GM12878 (cell line): ENCODE measurements around the gene OXCT1. TPM values are rescaled to one million over a fixed set of nuclear protein-coding genes. Genes with fewer than 3 reads are reported as not detected.
A peak's percentile ranks its signal among the peaks of the same experiment; 100 is the strongest.

Experiments used
- ATAC-seq: fragments of 200-7000 bp; cut with Tn5 transposase; 3 replicates; pipeline ENCODE4 v1.9.1; 2020; ENCODE audit warnings: mild to moderate bottlenecking, moderate library complexity
- BruUV-seq: library from RNA; stranded (reverse); fragments of 400-500 nt; replicated peaks from 2 replicates; lab custom pipeline; 2021; lab: Mats Ljungman, UMichigan
- CTCF ChIA-PET: fragments of 300-600 bp; sonication (Branson Sonifier 250); formaldehyde crosslinking; extraction: SDS; loops from one replicate; lab custom pipeline; 2021; ENCODE audit warnings: inconsistent platforms; lab: Yijun Ruan, JAX
- POLR2A ChIA-PET: fragments of 350-600 bp; formaldehyde crosslinking; extraction: SDS; loops from one replicate; lab custom pipeline; 2021; ENCODE audit warnings: inconsistent platforms; lab: Charles Lee
- RAD21 ChIA-PET: fragments of 300-600 bp; sonication (Branson Sonifier 250); formaldehyde crosslinking; loops from one replicate; lab custom pipeline; 2023; ENCODE audit warnings: antibody characterized with exemption; ENCODE audit not compliant: unreplicated experiment; lab: Charles Lee
- SMC1A ChIA-PET: fragments of 300-600 bp; sonication (Branson Sonifier 250); formaldehyde crosslinking; loops from one replicate; lab custom pipeline; 2023; ENCODE audit not compliant: unreplicated experiment, uncharacterized antibody; lab: Charles Lee
- DNase-seq: peaks from one replicate; pipeline ENCODE4 v3.0.0-alpha.2; 2011; ENCODE audit warnings: low read depth, low spot score
- FAIRE-seq: peaks from 3 replicates; lab custom pipeline; 2011; peaks lifted over from hg19 to GRCh38; lab: Jason Lieb, UNC
- H2AFZ ChIP-seq: 2 replicates; pipeline ENCODE4 v1.6.0; 2011; ENCODE audit warnings: low read depth, low read length, control low read depth; ENCODE audit not compliant: control insufficient read depth
- H3K27ac ChIP-seq: 2 replicates; pipeline ENCODE4 v1.5.1; 2011; ENCODE audit warnings: control low read depth; ENCODE audit not compliant: control insufficient read depth, insufficient read depth
- H3K27me3 ChIP-seq, 2 experiments: replicated peaks in 1 of 2; 2 replicates each; pipeline versions ENCODE4 v1.6.0 to v1.6.1; 2011; ENCODE audit warnings: low read length in 1 of 2; ENCODE audit not compliant: control insufficient read depth in 2 of 2, insufficient read depth in 2 of 2
- H3K36me3 ChIP-seq, 2 experiments: 2 replicates each; pipeline ENCODE4 v1.5.1; 2011; ENCODE audit warnings: low read length in 1 of 2; ENCODE audit not compliant: control insufficient read depth in 2 of 2, insufficient read depth in 2 of 2
- H3K4me1 ChIP-seq: 2 replicates; pipeline ENCODE4 v1.6.1; 2011; ENCODE audit warnings: mild to moderate bottlenecking, low read length, moderate library complexity, mixed read lengths; ENCODE audit not compliant: control insufficient read depth, insufficient read depth
- H3K4me2 ChIP-seq: 2 replicates; pipeline ENCODE4 v1.6.0; 2011; ENCODE audit warnings: control low read depth; ENCODE audit not compliant: control insufficient read depth, insufficient read depth
- H3K4me3 ChIP-seq: fragments of 200-600 bp; sonication (generic); 2 replicates; pipeline ENCODE4 v1.5.1; 2016
- H3K79me2 ChIP-seq: 2 replicates; pipeline ENCODE4 v1.6.0; 2011; ENCODE audit warnings: low read length; ENCODE audit not compliant: control insufficient read depth, insufficient read depth
- H3K9ac ChIP-seq: 2 replicates; pipeline ENCODE4 v1.8.0; 2011; ENCODE audit warnings: low read length, control low read depth, mixed read lengths; ENCODE audit not compliant: control insufficient read depth, insufficient read depth
- H3K9me3 ChIP-seq: replicated peaks from 3 replicates; pipeline ENCODE4 v1.5.1; 2011; ENCODE audit warnings: mild to moderate bottlenecking, low read length; ENCODE audit not compliant: control insufficient read depth, insufficient read depth
- H4K20me1 ChIP-seq: 2 replicates; pipeline ENCODE4 v1.6.0; 2011; ENCODE audit not compliant: control insufficient read depth, insufficient read depth
- GATAD2B ChIP-seq: fragments of 450-650 bp; conservative IDR thresholded peaks from 2 replicates; pipeline ENCODE4 v1.6.1; 2017; ENCODE audit warnings: low read depth, mild to moderate bottlenecking, moderate library complexity
- IRF3 ChIP-seq: fragments of 450-650 bp; IDR thresholded peaks from 2 replicates; pipeline ENCODE4 v1.6.1; 2014; ENCODE audit warnings: mild to moderate bottlenecking
- LARP7 ChIP-seq: fragments of 450-650 bp; IDR thresholded peaks from 2 replicates; pipeline ENCODE4 v1.6.1; 2017; ENCODE audit warnings: mild to moderate bottlenecking
- NKRF ChIP-seq: fragments of 450-650 bp; conservative IDR thresholded peaks from 2 replicates; pipeline ENCODE4 v1.6.1; 2017; ENCODE audit warnings: mild to moderate bottlenecking, moderate library complexity
- WGBS: methylation state at CpG from one replicate; pipeline ENCODE4 v1.1.6; 2016; ENCODE audit warnings: low lambda C conversion rate; ENCODE audit not compliant: insufficient replicate concordance, insufficient coverage; ENCODE audit errors: missing lambda C conversion rate; 5-methylcytosine and 5-hydroxymethylcytosine counted together
- in situ Hi-C: fragments of 300-500 bp; cut with MboI; formaldehyde crosslinking; loops from 9 replicates; pipeline ENCODE4 v1.14.3; 2018; ENCODE audit warnings: mixed read lengths
- intact Hi-C: fragments of 100-400 bp; cut with micrococcal nuclease; formaldehyde crosslinking; loops from one replicate; pipeline ENCODE4 v1.14.2; 2022; ENCODE audit not compliant: unreplicated experiment
- polyA plus RNA-seq, 11 experiments: library from polyadenylated mRNA; depleted of rRNA in 4 of 11; unstranded in 6 of 11; stranded (reverse) in 5 of 11; fragments of >200 nt; fragmentation: Nextera tagmentation in 4 of 11; fragmentation: Illumina TruSeq in 1 of 11; extraction: Ambion mirVana in 4 of 11; extraction: Trizol in 1 of 11; gene quantifications; 1 replicate in 1 of 11; 2 replicates in 10 of 11; pipeline versions ENCODE4 v1.2.1 to v1.2.3, GENCODE V29; 2011 to 2016; ENCODE audit warnings: inconsistent platforms in 2 of 11, missing spikeins in 2 of 11, low read depth in 1 of 11
- total RNA-seq, 4 experiments: library from RNA; depleted of rRNA in 3 of 4; stranded (reverse); fragments of >200 nt in 3 of 4; fragmentation: Illumina TruSeq in 1 of 4; extraction: Trizol in 1 of 4; gene quantifications; 2 replicates each; pipeline versions ENCODE4 v1.2.1 to v1.2.3, GENCODE V29; 2013 to 2021

The OXCT1 gene
- total and polyA plus RNA-seq, 10 of the 15 experiments (the other 5 are each of a cell fraction or from before 2014, with no cell fraction given) = 46.9 to 103 (median 70.5) TPM

DNA sequence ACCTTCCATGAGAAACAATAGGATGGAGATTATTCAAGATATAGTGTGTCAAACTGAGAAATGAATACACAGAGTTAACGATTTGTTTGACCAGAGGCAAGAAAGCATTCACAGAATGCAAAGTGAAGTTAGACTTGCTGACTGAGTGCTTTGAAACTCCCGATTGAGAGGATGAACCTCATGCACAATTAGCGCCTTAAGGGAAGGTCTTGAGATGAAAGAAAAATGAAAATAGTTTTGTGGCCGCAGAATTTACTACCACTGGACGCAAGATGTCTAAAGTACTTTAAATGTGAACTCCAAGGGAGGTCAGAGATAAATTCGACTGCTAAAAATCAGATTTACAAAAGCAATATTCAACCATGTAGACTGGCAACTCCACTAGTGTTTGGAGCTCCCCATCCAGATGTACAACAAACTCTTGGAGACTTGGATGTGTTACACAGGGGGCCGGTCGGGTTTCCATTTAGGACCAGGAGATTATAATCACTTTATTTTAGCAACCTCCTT lies 33.2 kb upstream of the OXCT1 start:
- Histone ChIP-seq H3K36me3 (no peaks in the 10 kb centered on the region), H3K4me3 (peak overlapping the region; percentile 64), H3K27me3 (no peaks in the 10 kb centered on the region), H3K79me2 (peaks cover 29% of the 10 kb centered on the region), H3K4me2 (peak overlapping the region; percentile 74), H3K27ac (peak overlapping the region; percentile 55; the same call in 1 of the 2 replicates), H3K9me3 (no peaks in the 10 kb centered on the region), H2AFZ (peak overlapping the region; percentile 63), H4K20me1 (no peaks in the 10 kb centered on the region), H3K4me1 (peaks cover 5% of the 10 kb centered on the region), H3K9ac (peak overlapping the region; percentile 66)
- ChIA-PET SMC1A (interaction anchor here (0.6 to 2.9 kb wide), 11 partner anchors 8 to 153 kb away, joined by 3 to 16 read pairs (median 4); partner anchors contain the start of gene FBXO4), RAD21 (interaction anchor here (0.6 to 2.0 kb wide), 10 partner anchors 11 to 864 kb away, joined by 3 to 7 read pairs (median 5); partner anchors contain the start of gene OXCT1), CTCF (interaction anchor here (1.0 to 1.4 kb wide), 5 partner anchors 9 to 63 kb away, joined by 3 to 5 read pairs (median 4); no protein-coding TSS in a partner anchor), POLR2A (interaction anchor here (0.6 to 1.4 kb wide), 9 partner anchors 9 to 1218 kb away, joined by 3 to 11 read pairs (median 5); partner anchors contain the start of gene OXCT1)
- DNase-seq = no peak
- intact Hi-C loops = no loop called here
- WGBS = 8% methylated on average over 8 of the region's 8 CpGs
- no peak for ATAC-seq
- TF ChIP-seq IRF3 = no peak
- 0 out of 2 replicates have a peak, but pooled peaks have one; percentile 26 for TF ChIP-seq LARP7
- 0 out of 2 replicates have a peak, but pooled peaks have one; percentile 12 for TF ChIP-seq GATAD2B
- TF ChIP-seq NKRF = no peak; the same call in 1 of the 2 replicates
- in situ Hi-C loops = loop anchor here (5.0 to 25.0 kb wide), 2 partner anchors 1071 to 1709 kb away; partner anchors contain the start of gene NNT
- FAIRE-seq = no peak
- TSS peak; percentile 100 for BruUV-seq
